ENCODE measurements around the gene CACNA2D1.
"Not testable (repeated sequence)": the region's sequence is repeated elsewhere in the genome, so short reads cannot be mapped to it uniquely, and the experiment has no call there.

The CACNA2D1 gene

DNA sequence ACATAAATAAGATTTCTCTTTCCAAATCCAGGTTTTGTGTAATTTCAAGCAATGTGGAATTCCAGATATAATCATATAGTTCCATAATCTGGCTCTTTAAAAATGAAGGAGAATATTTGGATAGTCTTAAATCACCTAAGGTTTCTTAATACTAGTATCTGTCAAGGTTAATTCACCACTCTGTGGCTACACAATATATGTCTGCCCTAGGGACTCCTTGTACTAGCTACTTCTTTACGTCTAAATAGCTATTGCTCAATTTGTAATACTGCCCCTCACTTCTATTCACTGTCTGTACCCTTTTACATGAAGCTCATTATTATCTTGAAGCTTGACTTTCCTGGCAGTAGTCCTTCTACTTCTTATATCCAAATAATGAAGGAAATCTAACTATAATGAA lies 47.2 kb downstream of the CACNA2D1 start:
- Histone ChIP-seq H3K4me3 (no peak overlapping the region), H3K9me3 (peaks cover 8% of the 10 kb centered on the region), H3K9ac (no peak overlapping the region), H3K4me1 (no peaks in the 10 kb centered on the region), H3K4me2 (no peak overlapping the region), H4K20me1 (no peaks in the 10 kb centered on the region), H3K27me3 (no peaks in the 10 kb centered on the region), H3K36me3 (no peaks in the 10 kb centered on the region), H3K27ac (no peak overlapping the region)
- no peak for TF ChIP-seq Cebpa-rat (IDR thresholded peaks at IDR 0.05)

DNA sequence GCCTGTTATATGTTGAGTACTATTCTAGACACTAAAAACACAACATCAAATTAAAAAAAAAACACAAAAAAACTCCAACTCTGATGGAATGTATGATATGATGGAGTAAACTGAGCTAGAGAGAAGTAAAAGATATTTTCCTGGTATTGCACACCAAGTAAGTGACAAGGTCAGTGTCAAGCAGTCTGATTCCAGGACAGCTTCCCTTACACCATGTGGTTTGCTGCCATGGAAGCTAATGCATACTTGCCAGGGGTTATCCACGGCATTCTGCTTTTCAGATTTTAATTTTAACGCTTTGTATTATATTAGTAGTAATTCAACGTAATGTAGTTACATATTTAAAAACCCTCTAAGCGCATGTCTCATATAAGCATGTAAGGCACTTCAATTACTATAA lies 48.4 kb downstream of the CACNA2D1 start:
- Histone ChIP-seq H3K4me2 (no peak overlapping the region), H3K4me3 (no peak overlapping the region), H3K9me3 (peaks cover 8% of the 10 kb centered on the region), H3K4me1 (no peaks in the 10 kb centered on the region), H3K27ac (no peak overlapping the region), H3K27me3 (no peaks in the 10 kb centered on the region), H3K36me3 (no peaks in the 10 kb centered on the region), H3K9ac (no peak overlapping the region), H4K20me1 (no peaks in the 10 kb centered on the region)
- TF ChIP-seq Cebpa-rat (IDR thresholded peaks at IDR 0.05) = no peak

DNA sequence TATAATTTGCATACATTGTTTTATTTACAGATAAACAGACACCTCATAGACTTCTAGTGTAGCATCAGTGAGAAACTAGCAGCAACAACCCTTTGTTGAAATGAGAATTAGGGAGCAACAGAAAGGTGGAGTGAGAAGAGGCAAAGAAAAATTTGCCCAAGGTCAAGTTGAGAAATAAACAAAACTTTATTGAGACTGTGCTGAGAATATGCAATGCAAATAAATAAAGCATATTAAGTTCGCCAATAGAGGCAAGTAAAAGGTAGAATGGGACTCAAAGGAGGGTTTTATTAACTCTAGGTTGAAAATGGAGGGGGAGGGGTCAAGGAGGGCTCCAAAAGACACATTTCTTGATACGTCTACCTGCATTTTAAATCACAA lies 49.7 kb downstream of the CACNA2D1 start:
- Histone ChIP-seq H3K9ac (no peak overlapping the region), H3K27ac (no peak overlapping the region), H3K4me2 (no peak overlapping the region), H3K4me3 (no peak overlapping the region), H4K20me1 (no peaks in the 10 kb centered on the region), H3K27me3 (no peaks in the 10 kb centered on the region), H3K36me3 (no peaks in the 10 kb centered on the region), H3K9me3 (peaks cover 8% of the 10 kb centered on the region), H3K4me1 (no peaks in the 10 kb centered on the region)
- TF ChIP-seq Cebpa-rat (IDR thresholded peaks at IDR 0.05) = no peak

DNA sequence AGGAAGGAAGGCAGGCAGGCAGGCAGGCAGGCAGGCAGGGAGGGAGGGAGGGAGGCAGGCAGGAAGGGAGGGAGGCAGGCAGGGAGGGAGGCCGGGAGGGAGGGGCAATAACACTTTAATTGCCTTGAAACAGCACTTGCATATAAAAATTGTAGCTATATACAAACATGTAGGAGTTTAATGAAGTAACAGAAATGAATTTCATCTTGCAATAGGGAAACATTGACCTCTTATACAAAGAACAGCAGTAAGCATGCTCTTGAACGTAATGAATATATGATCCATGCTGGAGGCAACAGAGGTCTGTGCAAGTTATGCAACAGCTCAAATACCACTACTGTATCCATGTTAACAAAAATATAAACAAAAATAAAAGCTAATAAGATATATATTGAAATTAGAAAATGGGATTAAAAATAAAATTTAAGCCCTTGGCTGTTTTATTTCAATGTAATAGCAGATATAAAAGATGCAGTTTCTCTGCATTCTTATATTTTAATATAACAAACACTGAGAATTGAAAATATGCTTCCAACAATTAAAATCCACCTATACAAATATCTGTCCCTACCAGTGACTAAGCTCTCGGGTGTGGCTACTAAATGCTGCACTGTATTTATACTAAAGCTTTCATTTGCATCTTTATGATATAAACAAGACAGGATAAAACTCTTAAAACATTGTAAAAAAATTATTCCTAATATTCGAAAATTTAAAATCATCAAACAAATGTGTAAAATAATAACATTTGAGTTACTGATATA lies 50.3 kb downstream of the CACNA2D1 start:
- no peaks in the 10 kb centered on the region for H3K4me1 ChIP-seq
- peaks cover 8% of the 10 kb centered on the region for H3K9me3 ChIP-seq
- TF ChIP-seq Cebpa-rat (IDR thresholded peaks at IDR 0.05) = no peak
- H3K9ac ChIP-seq = no peak overlapping the region
- no peaks in the 10 kb centered on the region for H4K20me1 ChIP-seq
- no peak overlapping the region for H3K27ac ChIP-seq
- H3K4me2 ChIP-seq = no peak overlapping the region
- H3K36me3 ChIP-seq = no peaks in the 10 kb centered on the region
- H3K4me3 ChIP-seq = no peak overlapping the region
- no peaks in the 10 kb centered on the region for H3K27me3 ChIP-seq

DNA sequence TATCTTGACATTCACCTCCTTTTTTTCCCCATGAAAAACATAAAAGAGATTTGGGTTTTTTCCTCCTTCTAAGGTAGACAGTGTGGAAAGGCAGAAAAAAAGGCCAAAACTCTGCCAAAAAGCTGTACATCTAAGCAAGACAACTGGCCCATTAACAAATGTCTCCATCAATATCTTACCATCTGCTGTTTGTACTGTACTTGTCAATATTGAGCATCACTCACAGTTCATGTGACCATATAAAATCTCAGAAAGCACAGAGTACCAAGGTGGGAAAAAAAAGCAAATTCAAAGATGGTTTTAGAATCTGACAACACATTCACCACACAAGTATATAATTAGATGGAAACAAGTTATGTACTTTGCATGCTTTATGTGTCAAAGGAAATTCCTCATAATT lies 52.6 kb downstream of the CACNA2D1 start:
- H3K27ac ChIP-seq = no peak overlapping the region
- H4K20me1 ChIP-seq = no peaks in the 10 kb centered on the region
- no peaks in the 10 kb centered on the region for H3K36me3 ChIP-seq
- H3K4me2 ChIP-seq = no peak overlapping the region
- no peaks in the 10 kb centered on the region for H3K27me3 ChIP-seq
- TF ChIP-seq Cebpa-rat (IDR thresholded peaks at IDR 0.05) = no peak
- peaks cover 8% of the 10 kb centered on the region for H3K9me3 ChIP-seq
- no peak overlapping the region for H3K9ac ChIP-seq
- H3K4me1 ChIP-seq = no peaks in the 10 kb centered on the region
- no peak overlapping the region for H3K4me3 ChIP-seq

DNA sequence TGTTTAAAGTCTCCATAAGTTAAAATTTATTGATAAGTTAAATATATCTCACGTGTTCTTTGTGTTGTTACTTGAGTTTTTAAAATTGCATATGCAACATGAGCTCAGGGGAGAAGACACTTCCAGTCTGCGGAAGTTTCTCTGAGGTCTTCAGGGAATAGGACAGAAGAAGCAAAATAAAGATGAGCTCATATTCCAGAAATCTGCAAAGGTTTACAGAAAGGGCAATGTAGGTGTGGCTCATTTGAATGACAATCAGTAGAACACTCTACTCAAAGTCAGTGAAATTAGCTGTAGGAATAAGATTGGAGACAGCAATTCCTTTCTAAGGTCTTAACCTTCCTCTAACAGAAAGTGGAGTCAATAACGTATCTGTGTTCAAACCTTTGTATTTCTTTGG lies 53.7 kb downstream of the CACNA2D1 start:
- Histone ChIP-seq H3K9me3 (peaks cover 8% of the 10 kb centered on the region), H3K4me1 (no peaks in the 10 kb centered on the region), H3K27me3 (no peaks in the 10 kb centered on the region), H4K20me1 (no peaks in the 10 kb centered on the region), H3K36me3 (no peaks in the 10 kb centered on the region), H3K9ac (no peak overlapping the region), H3K4me3 (no peak overlapping the region), H3K27ac (no peak overlapping the region), H3K4me2 (no peak overlapping the region)
- TF ChIP-seq Cebpa-rat (IDR thresholded peaks at IDR 0.05) = no peak

DNA sequence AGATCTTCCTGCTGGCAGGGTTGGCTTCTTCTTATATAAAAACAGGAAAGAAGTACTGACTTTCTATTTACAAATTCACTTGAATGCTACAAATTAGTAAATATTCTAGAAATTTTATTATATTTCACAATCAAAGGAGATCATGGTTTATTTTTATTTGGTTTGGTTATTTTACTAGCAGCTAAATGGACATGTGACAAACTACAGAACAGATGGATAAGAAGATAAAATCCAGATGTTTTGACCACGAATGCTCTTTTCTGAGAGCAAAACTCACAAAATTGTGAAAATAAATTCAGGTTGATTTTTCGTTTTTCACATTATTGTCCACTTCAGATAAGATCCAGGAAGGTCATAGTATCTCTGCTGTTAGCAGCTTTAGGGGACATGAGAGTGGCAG lies 55.4 kb downstream of the CACNA2D1 start:
- Histone ChIP-seq H3K9me3 (peaks cover 8% of the 10 kb centered on the region), H3K9ac (no peak overlapping the region), H3K27ac (no peak overlapping the region), H4K20me1 (no peaks in the 10 kb centered on the region), H3K4me3 (no peak overlapping the region), H3K4me1 (no peaks in the 10 kb centered on the region), H3K4me2 (no peak overlapping the region), H3K36me3 (no peaks in the 10 kb centered on the region), H3K27me3 (no peaks in the 10 kb centered on the region)
- no peak for TF ChIP-seq Cebpa-rat (IDR thresholded peaks at IDR 0.05)

DNA sequence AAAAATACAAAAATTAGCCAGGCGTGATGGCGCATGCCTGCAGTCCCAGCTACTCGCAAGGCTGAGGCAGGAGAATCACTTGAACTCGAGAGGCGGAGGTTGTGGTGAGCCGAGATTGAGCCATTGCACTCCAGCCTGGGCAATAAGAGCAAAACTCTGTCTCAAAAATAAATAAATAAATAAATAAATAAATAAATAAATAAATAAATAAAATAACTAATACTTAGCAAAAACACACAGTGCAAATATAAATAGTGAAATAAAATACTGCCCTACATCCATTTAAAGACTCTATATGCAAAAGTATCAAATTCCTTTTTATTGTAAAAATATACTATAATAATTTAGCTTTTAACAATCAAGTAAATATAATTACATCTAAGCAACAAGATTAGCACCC lies 57.0 kb downstream of the CACNA2D1 start:
- H3K9ac ChIP-seq, H3K9me3 ChIP-seq, H4K20me1 ChIP-seq, H3K4me1 ChIP-seq, H3K36me3 ChIP-seq, H3K27me3 ChIP-seq, H3K4me2 ChIP-seq, H3K27ac ChIP-seq, H3K4me3 ChIP-seq: not testable (repeated sequence)

DNA sequence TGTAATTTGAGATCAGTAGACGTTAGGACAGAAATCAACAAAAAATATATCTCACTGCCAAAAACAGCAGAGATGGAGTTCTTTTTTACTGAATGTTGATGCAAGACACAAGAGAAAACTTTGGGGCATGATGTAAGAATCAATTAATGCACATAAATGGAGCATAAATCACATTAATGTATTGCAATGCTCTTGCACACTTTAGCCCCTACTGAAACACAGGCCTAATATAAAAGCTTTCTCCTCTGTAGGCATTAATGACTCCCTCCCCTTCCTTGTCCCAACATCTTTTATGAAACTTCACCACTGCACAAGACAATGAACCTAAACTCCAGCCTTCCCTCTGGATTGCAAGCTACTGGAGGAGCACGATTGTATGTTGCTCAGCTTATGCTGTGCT lies 58.8 kb downstream of the CACNA2D1 start:
- Histone ChIP-seq H3K4me1 (no peaks in the 10 kb centered on the region), H3K36me3 (no peaks in the 10 kb centered on the region), H4K20me1 (no peaks in the 10 kb centered on the region), H3K27ac (no peak overlapping the region), H3K9me3 (no peaks in the 10 kb centered on the region), H3K4me3 (no peak overlapping the region), H3K4me2 (no peak overlapping the region), H3K27me3 (no peaks in the 10 kb centered on the region), H3K9ac (no peak overlapping the region)
- no peak for TF ChIP-seq Cebpa-rat (IDR thresholded peaks at IDR 0.05)

DNA sequence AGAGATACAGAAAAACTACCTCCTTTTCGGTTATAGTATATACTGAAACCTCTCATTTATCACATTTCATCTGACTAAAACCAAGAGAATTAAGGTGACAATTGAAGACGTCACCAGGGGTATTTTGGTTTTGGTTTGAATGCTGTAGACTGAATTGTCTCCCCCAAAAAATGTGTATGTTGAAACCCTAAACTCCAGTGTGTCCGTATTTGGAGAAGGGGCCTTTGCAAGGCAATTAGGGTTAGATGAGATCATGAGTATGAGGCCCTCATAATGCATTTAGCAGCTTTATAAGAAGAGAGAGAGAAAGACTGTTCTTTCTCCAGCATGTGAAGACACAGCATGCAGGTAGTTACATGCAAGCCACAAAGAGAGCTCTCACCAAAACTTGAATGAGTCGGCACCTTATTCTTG lies 59.5 kb downstream of the CACNA2D1 start:
- Histone ChIP-seq H3K4me3 (no peak overlapping the region), H3K4me2 (no peak overlapping the region), H3K27ac (no peak overlapping the region), H3K27me3 (no peaks in the 10 kb centered on the region), H3K9me3 (no peaks in the 10 kb centered on the region), H4K20me1 (no peaks in the 10 kb centered on the region), H3K9ac (no peak overlapping the region), H3K36me3 (no peaks in the 10 kb centered on the region), H3K4me1 (no peaks in the 10 kb centered on the region)
- no peak for TF ChIP-seq Cebpa-rat (IDR thresholded peaks at IDR 0.05)

DNA sequence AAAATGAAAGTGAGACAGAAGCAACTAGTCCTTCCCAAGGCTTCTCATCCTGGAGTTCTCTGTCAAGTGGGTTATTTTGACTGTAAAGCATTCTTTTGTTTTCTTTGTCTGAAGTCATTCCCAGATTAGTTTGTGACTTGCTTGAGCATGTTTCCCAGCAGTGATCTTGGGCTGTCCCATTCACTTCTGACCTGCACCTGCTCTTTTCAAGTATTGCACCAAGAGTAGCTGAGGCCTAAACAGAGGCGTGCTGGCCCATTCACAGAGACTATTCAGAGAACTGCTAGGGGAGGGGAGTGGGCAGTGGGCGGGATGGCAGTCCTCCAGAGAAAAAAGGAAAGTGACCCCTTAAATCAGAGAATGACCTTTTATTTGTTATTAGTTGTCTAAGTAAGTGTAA lies 61.3 kb downstream of the CACNA2D1 start:
- no peaks in the 10 kb centered on the region for H3K27me3 ChIP-seq

More for the DNA sequence above, 61.3 kb downstream of the CACNA2D1 start:
- Histone ChIP-seq H3K36me3 (no peaks in the 10 kb centered on the region), H3K4me3 (no peak overlapping the region), H3K4me1 (no peaks in the 10 kb centered on the region), H3K27ac (no peak overlapping the region), H4K20me1 (no peaks in the 10 kb centered on the region), H3K9me3 (no peaks in the 10 kb centered on the region), H3K4me2 (no peak overlapping the region), H3K9ac (no peak overlapping the region)
- TF ChIP-seq Cebpa-rat (IDR thresholded peaks at IDR 0.05) = no peak

Measured in BLaER1 (cell line).